GM21737 (cell line): Measurements from ENCODE around the gene IL36B.

Experiments used
- ATAC-seq: cut with Tn5 transposase; IDR thresholded peaks from one replicate; pipeline ENCODE4 v1.9.1; 2021; ENCODE audit warnings: mild to moderate bottlenecking, moderate library complexity; ENCODE audit not compliant: unreplicated experiment

Gene IL36B

GRCh38 chr2:113076954-113077669, 24.4 kb upstream of the IL36B start:
- no peak for ATAC-seq

GRCh38 chr2:113075600-113075999, 22.9 kb upstream of the IL36B start:
- ATAC-seq, result no peak

- no peak for ATAC-seq
Observed at GRCh38 chr2:113075030-113075429, 22.4 kb upstream of the IL36B start.

GRCh38 chr2:113073325-113073834, 20.7 kb upstream of the IL36B start:
- ATAC-seq, result no peak

GRCh38 chr2:113072584-113072983, 19.9 kb upstream of the IL36B start:
- ATAC-seq, result no peak

GRCh38 chr2:113070606-113070975, 17.9 kb upstream of the IL36B start:
- ATAC-seq, result no peak

- no peak for ATAC-seq
Observed at GRCh38 chr2:113069676-113070605, 17.3 kb upstream of the IL36B start.

GRCh38 chr2:113068706-113069485, 16.2 kb upstream of the IL36B start:
- no peak for ATAC-seq

GRCh38 chr2:113068249-113068648, 15.6 kb upstream of the IL36B start:
- ATAC-seq, result no peak

GRCh38 chr2:113067681-113068080, 15.0 kb upstream of the IL36B start, which contains the start of gene IL1F10:
IL1F10 (plus strand) TSS chr2:113067970; CDS start chr2:113072739, 4,769 bp downstream.
- ATAC-seq, result no peak

GRCh38 chr2:113064898-113065297, 12.2 kb upstream of the IL36B start:
- no peak for ATAC-seq

- ATAC-seq, result no peak
Observed at GRCh38 chr2:113064281-113064680, 11.6 kb upstream of the IL36B start.

GRCh38 chr2:113061896-113062770, 9.5 kb upstream of the IL36B start:
- ATAC-seq, result no peak

- ATAC-seq, result no peak
Observed at GRCh38 chr2:113061241-113061640, 8.6 kb upstream of the IL36B start.

GRCh38 chr2:113060796-113061195, 8.1 kb upstream of the IL36B start:
- ATAC-seq, result no peak

GRCh38 chr2:113060396-113060795, 7.7 kb upstream of the IL36B start:
- ATAC-seq, result no peak

GRCh38 chr2:113058998-113059960, 6.6 kb upstream of the IL36B start, which contains the start of gene IL36RN:
IL36RN (plus strand) TSS chr2:113059198; CDS start chr2:113059439, 241 bp downstream.
- ATAC-seq, result no peak

GRCh38 chr2:113058411-113058994, 5.8 kb upstream of the IL36B start:
- no peak for ATAC-seq
